Adrenal gland (tissue), 5 donors: ENCODE measurements around the gene RAB40C.

Experiments
- POLR2A ChIP-seq, 2 donors: fragments of 450-650 bp; IDR thresholded peaks; one replicate each; pipeline ENCODE4 v1.6.1; 2017; ENCODE audit warnings: antibody characterized with exemption in 2 of 2, mild to moderate bottlenecking in 2 of 2, moderate library complexity in 1 of 2
- TF ChIP-seq, protein P1 (sequence below), 6 experiments: fragments of 450-650 bp in 4 of 6; fragments of 200-600 bp in 2 of 6; sonication (generic) in 1 of 6; IDR thresholded peaks; 1 replicate in 5 of 6; 2 replicates in 1 of 6; pipeline versions ENCODE4 v1.5.1 to v1.8.0; 2016 to 2021; ENCODE audit warnings: antibody characterized with exemption in 6 of 6, mild to moderate bottlenecking in 2 of 6, moderate library complexity in 1 of 6
- donor health status: DM: no; HTN: no; CAD: no.

DNA sequence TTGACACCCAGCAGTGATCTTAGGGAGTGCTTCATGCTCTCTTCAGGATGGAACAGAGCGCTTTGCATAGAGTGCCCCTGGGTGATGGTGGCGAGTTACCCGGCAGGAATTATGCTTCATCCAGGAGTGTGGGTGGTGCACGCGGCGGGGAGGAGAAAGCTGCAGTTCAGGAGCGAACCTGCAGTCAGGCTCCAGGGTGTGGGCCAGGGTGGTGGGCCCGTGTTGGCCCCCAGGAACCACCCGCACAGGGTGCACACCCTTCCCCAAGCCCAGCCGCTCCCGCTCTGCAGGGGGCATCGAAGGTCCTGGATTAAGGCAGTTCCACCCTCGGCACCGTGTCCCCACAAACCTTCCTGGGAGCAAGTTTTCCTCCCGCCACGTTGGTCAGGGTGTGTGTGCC, 3.9 kb downstream of the RAB40C start:
- TF ChIP-seq POLR2A (IDR thresholded peaks at IDR 0.05), result no peak
- TF ChIP-seq, protein P1, sequence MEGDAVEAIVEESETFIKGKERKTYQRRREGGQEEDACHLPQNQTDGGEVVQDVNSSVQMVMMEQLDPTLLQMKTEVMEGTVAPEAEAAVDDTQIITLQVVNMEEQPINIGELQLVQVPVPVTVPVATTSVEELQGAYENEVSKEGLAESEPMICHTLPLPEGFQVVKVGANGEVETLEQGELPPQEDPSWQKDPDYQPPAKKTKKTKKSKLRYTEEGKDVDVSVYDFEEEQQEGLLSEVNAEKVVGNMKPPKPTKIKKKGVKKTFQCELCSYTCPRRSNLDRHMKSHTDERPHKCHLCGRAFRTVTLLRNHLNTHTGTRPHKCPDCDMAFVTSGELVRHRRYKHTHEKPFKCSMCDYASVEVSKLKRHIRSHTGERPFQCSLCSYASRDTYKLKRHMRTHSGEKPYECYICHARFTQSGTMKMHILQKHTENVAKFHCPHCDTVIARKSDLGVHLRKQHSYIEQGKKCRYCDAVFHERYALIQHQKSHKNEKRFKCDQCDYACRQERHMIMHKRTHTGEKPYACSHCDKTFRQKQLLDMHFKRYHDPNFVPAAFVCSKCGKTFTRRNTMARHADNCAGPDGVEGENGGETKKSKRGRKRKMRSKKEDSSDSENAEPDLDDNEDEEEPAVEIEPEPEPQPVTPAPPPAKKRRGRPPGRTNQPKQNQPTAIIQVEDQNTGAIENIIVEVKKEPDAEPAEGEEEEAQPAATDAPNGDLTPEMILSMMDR (IDR thresholded peaks at IDR 0.05), result no peak
